Gastroesophageal sphincter (tissue), 3 donors: ENCODE data around the gene LPP.

ENCODE experiments used
- CTCF ChIP-seq, 4 experiments: fragments of 200-600 bp in 2 of 4; fragments of 450-650 bp in 2 of 4; sonication (generic) in 1 of 4; IDR thresholded peaks; one replicate each; pipeline ENCODE4 v1.5.1; 2017 to 2019; ENCODE audit warnings: antibody characterized with exemption in 4 of 4, mild to moderate bottlenecking in 2 of 4, moderate library complexity in 2 of 4
- EP300 ChIP-seq: sonication (generic); formaldehyde crosslinking; IDR thresholded peaks from one replicate; pipeline ENCODE4 v1.6.1; 2017; ENCODE audit warnings: antibody characterized with exemption, mild to moderate bottlenecking
- POLR2A ChIP-seq, 2 donors: fragments of 450-650 bp; IDR thresholded peaks; one replicate each; pipeline ENCODE4 v1.6.1; 2017; ENCODE audit warnings: antibody characterized with exemption in 2 of 2, mild to moderate bottlenecking in 2 of 2, moderate library complexity in 1 of 2
- POLR2AphosphoS5 ChIP-seq: sonication (generic); formaldehyde crosslinking; IDR thresholded peaks from one replicate; pipeline ENCODE4 v1.6.1; 2017; ENCODE audit warnings: antibody characterized with exemption

GRCh38 chr3:188685789-188686188 lies 531.8 kb downstream of the LPP start:
- no peak for TF ChIP-seq POLR2A (IDR thresholded peaks at IDR 0.05)
- no peak for TF ChIP-seq CTCF (IDR thresholded peaks at IDR 0.05)
- TF ChIP-seq POLR2AphosphoS5: no peak
- TF ChIP-seq EP300: no peak
